Measurements from ENCODE around the gene CCR5.

- TF ChIP-seq CTCF (IDR thresholded peaks at IDR 0.05) (no peak), POLR2A (IDR thresholded peaks at IDR 0.05) (no peak)
These were observed 45.5 kb downstream of the CCR5 start for GRCh38 chr3:46416125-46416810.
